Measurements from ENCODE around the gene FAM3A. TPM values are rescaled to one million over a fixed set of nuclear protein-coding genes. Genes with fewer than 3 reads are reported as not detected.

FAM3A gene
- total RNA-seq, 1 experiment from 2014 or later = 48.2 TPM

- no peaks in the 10 kb centered on the region for H3K36me3 ChIP-seq
- no peaks in the 10 kb centered on the region for H3K27me3 ChIP-seq
- no peaks in the 10 kb centered on the region for H3K9me3 ChIP-seq
- DNase-seq = no peak
- no peak overlapping the region for H3K4me3 ChIP-seq
These were observed 56.2 kb downstream of the FAM3A start for GRCh38 chrX:154459832-154460231.

DNA sequence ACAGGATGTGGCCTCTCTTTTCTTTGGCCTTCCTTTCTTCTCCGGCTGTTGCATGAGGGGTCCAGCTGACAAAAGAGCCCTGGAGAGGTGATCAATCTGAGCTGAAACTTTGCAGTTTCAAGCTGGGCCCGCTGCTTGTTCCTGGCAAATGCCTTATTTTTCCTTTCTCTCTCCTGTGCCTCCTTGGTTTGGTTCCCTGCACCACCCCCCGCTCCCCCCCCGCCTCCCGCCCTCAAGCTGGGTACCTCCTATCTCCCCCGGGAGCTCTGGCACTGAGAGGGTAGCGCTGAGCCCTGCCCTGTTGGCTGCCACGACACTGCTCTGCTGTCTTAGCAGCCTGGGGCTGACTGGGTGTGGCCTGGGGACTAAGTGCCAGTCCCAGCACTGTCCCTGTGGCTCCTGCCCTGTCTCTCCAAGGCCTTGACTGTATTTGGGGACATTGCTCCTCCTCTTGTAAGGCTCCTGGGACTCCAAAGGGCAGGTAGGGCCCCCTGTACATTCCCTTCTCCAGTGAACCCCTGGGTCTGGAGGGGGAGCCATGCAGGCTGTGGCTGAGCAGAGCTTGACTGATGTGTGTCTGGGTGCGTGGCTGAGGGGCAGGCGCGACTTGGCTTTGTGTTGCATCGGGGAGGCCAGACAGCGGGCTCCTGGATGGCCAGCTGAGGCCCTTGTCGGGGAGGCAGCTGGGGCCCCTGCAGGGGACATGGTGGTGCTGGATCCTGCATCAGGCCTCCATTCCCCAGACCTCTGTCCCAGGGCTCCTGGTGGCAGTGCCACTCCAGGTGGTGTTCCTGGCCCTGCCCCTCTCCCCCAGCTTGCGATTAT is 56.9 kb downstream of the FAM3A start:
- Histone ChIP-seq H3K4me3 (peak overlapping the region; percentile 52), H3K27me3 (no peaks in the 10 kb centered on the region), H3K36me3 (no peaks in the 10 kb centered on the region), H3K9me3 (no peaks in the 10 kb centered on the region)
- DNase-seq = peak; percentile 22

DNA sequence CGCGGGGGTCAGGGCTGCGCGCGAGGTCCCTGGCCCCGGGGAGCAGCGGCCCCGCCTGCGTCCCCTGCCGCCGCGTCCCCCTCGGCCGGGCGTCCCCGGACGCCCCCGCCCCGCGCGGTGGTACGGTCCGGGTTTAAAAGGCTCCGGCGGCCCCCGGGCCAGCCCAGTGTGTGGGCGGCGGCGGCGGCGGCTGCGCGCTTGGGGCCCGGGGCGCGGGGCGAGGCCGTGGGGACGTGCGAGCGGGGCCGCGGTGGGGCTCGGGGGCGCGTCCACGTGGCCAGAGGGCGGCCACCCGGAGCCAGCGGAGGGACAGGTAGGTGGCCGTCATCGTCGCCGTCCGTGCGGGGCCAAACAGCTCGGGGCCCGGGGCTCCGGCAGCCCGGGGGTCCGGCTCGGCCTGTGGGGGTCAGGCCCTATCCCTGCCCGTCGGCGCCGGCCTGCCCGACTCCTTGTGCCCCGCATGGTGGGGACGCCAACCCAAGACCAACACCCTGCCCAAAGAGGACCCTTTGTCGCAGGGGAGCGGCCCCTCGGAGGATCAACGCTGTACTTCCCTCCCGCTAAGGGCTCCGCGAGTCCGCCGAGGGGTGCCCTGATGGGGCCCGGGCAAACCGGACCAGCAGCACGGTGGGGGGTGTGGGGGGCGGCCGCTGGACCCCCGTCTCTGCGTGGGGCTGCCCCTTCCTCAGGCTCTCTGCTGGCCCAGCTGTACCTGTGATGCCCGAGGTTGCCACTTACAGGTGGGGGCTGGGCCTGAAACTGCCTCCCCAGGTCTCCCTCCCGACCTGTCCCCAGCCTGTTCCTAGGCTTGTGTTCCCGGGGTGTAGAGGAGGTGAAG is 57.7 kb downstream of the FAM3A start, which contains the start of gene PLXNA3:
PLXNA3 (plus strand) TSS at position 166 of the 838 bp plus-strand sequence. CDS start 1,903 bp downstream, outside the sequence.
- H3K36me3 ChIP-seq = no peaks in the 10 kb centered on the region
- peak within 1 kb of the TSS; percentile 52 for H3K4me3 ChIP-seq
- no peaks in the 10 kb centered on the region for H3K9me3 ChIP-seq
- DNase-seq = peak; percentile 41
- H3K27me3 ChIP-seq = no peaks in the 10 kb centered on the region

- H3K4me3 ChIP-seq = peak overlapping the region; percentile 46
- H3K36me3 ChIP-seq = no peaks in the 10 kb centered on the region
- peak; percentile 18 for DNase-seq
- no peaks in the 10 kb centered on the region for H3K9me3 ChIP-seq
- H3K27me3 ChIP-seq = no peaks in the 10 kb centered on the region
These were observed 58.4 kb downstream of the FAM3A start for GRCh38 chrX:154457491-154458115.

Other genes starting within 250 kb of the FAM3A start
- not detected in 2 replicates for gene TEX28, start 221.1 kb downstream of the FAM3A start, total RNA-seq (2014; rRNA removed; shearing (Covaris generic); ENCODE audit: low replicate concordance)
- gene TKTL1, start 220.4 kb downstream of the FAM3A start, total RNA-seq (2014; rRNA removed; shearing (Covaris generic); ENCODE audit: low replicate concordance) = not detected in 2 replicates
- 1,037 and 1,563 TPM in 2 replicates for gene FLNA, start 141.6 kb downstream of the FAM3A start, total RNA-seq (2014; rRNA removed; shearing (Covaris generic); ENCODE audit: low replicate concordance)
- 48.7 and 62.4 TPM in 2 replicates for gene EMD, start 136.9 kb downstream of the FAM3A start, total RNA-seq (2014; rRNA removed; shearing (Covaris generic); ENCODE audit: low replicate concordance)
- 2,393 and 3,736 TPM in 2 replicates for gene RPL10, start 117.9 kb downstream of the FAM3A start, total RNA-seq (2014; rRNA removed; shearing (Covaris generic); ENCODE audit: low replicate concordance)
- gene DNASE1L1, start 107.0 kb downstream of the FAM3A start, total RNA-seq (2014; rRNA removed; shearing (Covaris generic); ENCODE audit: low replicate concordance) = 20.0 and 21.9 TPM in 2 replicates
- 15.1 and 16.2 TPM in 2 replicates for gene TAFAZZIN, start 104.7 kb downstream of the FAM3A start, total RNA-seq (2014; rRNA removed; shearing (Covaris generic); ENCODE audit: low replicate concordance)
- gene ATP6AP1, start 87.6 kb downstream of the FAM3A start, total RNA-seq (2014; rRNA removed; shearing (Covaris generic); ENCODE audit: low replicate concordance) = 53.2 and 62.2 TPM in 2 replicates
- gene GDI1, start 79.1 kb downstream of the FAM3A start, total RNA-seq (2014; rRNA removed; shearing (Covaris generic); ENCODE audit: low replicate concordance) = 43.6 and 59.8 TPM in 2 replicates
- gene FAM50A, start 72.1 kb downstream of the FAM3A start, total RNA-seq (2014; rRNA removed; shearing (Covaris generic); ENCODE audit: low replicate concordance) = 33.4 and 35.4 TPM in 2 replicates
- 0.27 and 5.0 TPM in 2 replicates for gene PLXNA3, start 58.0 kb downstream of the FAM3A start, total RNA-seq (2014; rRNA removed; shearing (Covaris generic); ENCODE audit: low replicate concordance)
- gene LAGE3, start 37.0 kb downstream of the FAM3A start, total RNA-seq (2014; rRNA removed; shearing (Covaris generic); ENCODE audit: low replicate concordance) = 20.5 and 25.7 TPM in 2 replicates
- gene UBL4A, start 29.6 kb downstream of the FAM3A start, total RNA-seq (2014; rRNA removed; shearing (Covaris generic); ENCODE audit: low replicate concordance) = 51.9 and 101 TPM in 2 replicates
- 5.1 and 15.2 TPM in 2 replicates for gene SLC10A3, start 25.6 kb downstream of the FAM3A start, total RNA-seq (2014; rRNA removed; shearing (Covaris generic); ENCODE audit: low replicate concordance)
- gene G6PD, start 30.6 kb upstream of the FAM3A start, total RNA-seq (2014; rRNA removed; shearing (Covaris generic); ENCODE audit: low replicate concordance) = 50.4 and 61.8 TPM in 2 replicates
- gene IKBKG, start 31.4 kb upstream of the FAM3A start, total RNA-seq (2014; rRNA removed; shearing (Covaris generic); ENCODE audit: low replicate concordance) = 18.5 and 31.4 TPM in 2 replicates
- not detected in 2 replicates for gene CTAG1A, start 68.9 kb upstream of the FAM3A start, total RNA-seq (2014; rRNA removed; shearing (Covaris generic); ENCODE audit: low replicate concordance)
- gene CTAG1B, start 103.0 kb upstream of the FAM3A start, total RNA-seq (2014; rRNA removed; shearing (Covaris generic); ENCODE audit: low replicate concordance) = not detected in 2 replicates
- gene CTAG2, start 137.3 kb upstream of the FAM3A start, total RNA-seq (2014; rRNA removed; shearing (Covaris generic); ENCODE audit: low replicate concordance) = not detected in 2 replicates
- gene GAB3, start 234.8 kb upstream of the FAM3A start, total RNA-seq (2014; rRNA removed; shearing (Covaris generic); ENCODE audit: low replicate concordance) = 1.2 and 10.7 TPM in 2 replicates
- gene DKC1, start 246.6 kb upstream of the FAM3A start, total RNA-seq (2014; rRNA removed; shearing (Covaris generic); ENCODE audit: low replicate concordance) = 34.1 and 41.0 TPM in 2 replicates

All from MG63 (cell line).